ENCODE measurements around the gene LTBP4.

LTBP4 gene

GRCh38 chr19:40662925-40663694, 61.9 kb downstream of the LTBP4 start:
- H3K27me3 ChIP-seq (ENCODE audit: insufficient read depth, low read length, poor library complexity) = no peaks in the 10 kb centered on the region
- H3K79me2 ChIP-seq (ENCODE audit: insufficient read depth, low read length) = no peaks in the 10 kb centered on the region
- peak overlapping the region; percentile 69 for H3K9ac ChIP-seq (ENCODE audit: low read depth, low read length)
- H3K4me3 ChIP-seq (ENCODE audit: low read depth in 1 of 2, low read length in 2 of 2) = peak overlapping the region; percentile 53 to 91; a peak in 3 of 4 replicates
- H3K27ac ChIP-seq (ENCODE audit: low read length) = peak overlapping the region; percentile 55
- peak overlapping the region; percentile 100 for H3K4me2 ChIP-seq (ENCODE audit: insufficient read depth, low read length)
- TF ChIP-seq EZH2 (IDR thresholded peaks at IDR 0.05; ENCODE audit: borderline replicate concordance, low read depth, low read length, severe bottlenecking) (no peak), CTCF (IDR thresholded peaks at IDR 0.05; ENCODE audit: borderline replicate concordance, extremely low read depth, low read length, poor library complexity, severe bottlenecking) (peak; percentile 94)
- H3K4me1 ChIP-seq (ENCODE audit: insufficient read depth, low read length) = peaks cover 18% of the 10 kb centered on the region
- H3K9me3 ChIP-seq (ENCODE audit: insufficient read depth, low read length, severe bottlenecking) = no peaks in the 10 kb centered on the region
- peak overlapping the region; percentile 94 for H2AFZ ChIP-seq (ENCODE audit: low read depth, low read length)
- ATAC-seq (ENCODE audit: insufficient read depth, low read depth) (peak; percentile 89), DNase-seq (peak; percentile 88)
- H4K20me1 ChIP-seq (ENCODE audit: insufficient read depth, low read length) = no peaks in the 10 kb centered on the region
- H3K36me3 ChIP-seq (ENCODE audit: insufficient read depth, low read length) = no peaks in the 10 kb centered on the region

- TF ChIP-seq CTCF (IDR thresholded peaks at IDR 0.05; ENCODE audit: borderline replicate concordance, extremely low read depth, low read length, poor library complexity, severe bottlenecking) = no peak
- no peak for TF ChIP-seq EZH2 (IDR thresholded peaks at IDR 0.05; ENCODE audit: borderline replicate concordance, low read depth, low read length, severe bottlenecking)
These were observed 62.8 kb downstream of the LTBP4 start for GRCh38 chr19:40663695-40664692.

GRCh38 chr19:40666803-40667438, 65.8 kb downstream of the LTBP4 start:
- Histone ChIP-seq H2AFZ (ENCODE audit: low read depth, low read length) (no peak overlapping the region), H3K4me1 (ENCODE audit: insufficient read depth, low read length) (peaks cover 18% of the 10 kb centered on the region), H3K36me3 (ENCODE audit: insufficient read depth, low read length) (peaks cover 27% of the 10 kb centered on the region), H3K27me3 (ENCODE audit: insufficient read depth, low read length, poor library complexity) (no peaks in the 10 kb centered on the region), H3K4me2 (ENCODE audit: insufficient read depth, low read length) (no peak overlapping the region), H3K9ac (ENCODE audit: low read depth, low read length) (no peak overlapping the region), H3K79me2 (ENCODE audit: insufficient read depth, low read length) (no peaks in the 10 kb centered on the region), H3K4me3 (ENCODE audit: low read depth in 1 of 2, low read length in 2 of 2) (no peak overlapping the region), H3K27ac (ENCODE audit: low read length) (no peak overlapping the region), H4K20me1 (ENCODE audit: insufficient read depth, low read length) (no peaks in the 10 kb centered on the region), H3K9me3 (ENCODE audit: insufficient read depth, low read length, severe bottlenecking) (peaks cover 5% of the 10 kb centered on the region)
- no peak for DNase-seq
- no peak for ATAC-seq (ENCODE audit: insufficient read depth, low read depth)
- no peak for TF ChIP-seq CTCF (IDR thresholded peaks at IDR 0.05; ENCODE audit: borderline replicate concordance, extremely low read depth, low read length, poor library complexity, severe bottlenecking)

More at GRCh38 chr19:40663695-40664692, 62.8 kb downstream of the LTBP4 start:
- no peak overlapping the region; the same call in 1 of the 2 replicates for H3K27ac ChIP-seq (ENCODE audit: low read length)
- H3K4me1 ChIP-seq (ENCODE audit: insufficient read depth, low read length) = peaks cover 18% of the 10 kb centered on the region
- no peaks in the 10 kb centered on the region for H3K27me3 ChIP-seq (ENCODE audit: insufficient read depth, low read length, poor library complexity)
- no peaks in the 10 kb centered on the region for H4K20me1 ChIP-seq (ENCODE audit: insufficient read depth, low read length)
- no peak for DNase-seq
- H3K9me3 ChIP-seq (ENCODE audit: insufficient read depth, low read length, severe bottlenecking) = no peaks in the 10 kb centered on the region
- peak overlapping the region in 1 of 2 experiments; percentile 91; a peak in 2 of 4 replicates for H3K4me3 ChIP-seq (ENCODE audit: low read depth in 1 of 2, low read length in 2 of 2)
- no peaks in the 10 kb centered on the region for H3K79me2 ChIP-seq (ENCODE audit: insufficient read depth, low read length)
- peak overlapping the region; percentile 100 for H3K4me2 ChIP-seq (ENCODE audit: insufficient read depth, low read length)
- ATAC-seq (ENCODE audit: insufficient read depth, low read depth) = peak; percentile 7; the same call in 1 of the 3 replicates
- peaks cover 2% of the 10 kb centered on the region; the same call in 1 of the 2 replicates for H3K36me3 ChIP-seq (ENCODE audit: insufficient read depth, low read length)
- H2AFZ ChIP-seq (ENCODE audit: low read depth, low read length) = peak overlapping the region; percentile 94
- peak overlapping the region; percentile 69; the same call in 1 of the 2 replicates for H3K9ac ChIP-seq (ENCODE audit: low read depth, low read length)
